Stimulated activated CD8-positive, alpha-beta memory T cell treated with anti-CD3 and anti-CD28 coated beads, Interleukin-12 subunit alpha, Interleukin-12 subunit beta, amount 100 ng/mL, for 1 hour (primary cell): ENCODE data around the gene LHPP.

ENCODE experiments used
- DNase-seq: peaks from one replicate; pipeline ENCODE4 v3.0.0-alpha.2; 2020; ENCODE audit warnings: low read depth

The LHPP gene

DNA sequence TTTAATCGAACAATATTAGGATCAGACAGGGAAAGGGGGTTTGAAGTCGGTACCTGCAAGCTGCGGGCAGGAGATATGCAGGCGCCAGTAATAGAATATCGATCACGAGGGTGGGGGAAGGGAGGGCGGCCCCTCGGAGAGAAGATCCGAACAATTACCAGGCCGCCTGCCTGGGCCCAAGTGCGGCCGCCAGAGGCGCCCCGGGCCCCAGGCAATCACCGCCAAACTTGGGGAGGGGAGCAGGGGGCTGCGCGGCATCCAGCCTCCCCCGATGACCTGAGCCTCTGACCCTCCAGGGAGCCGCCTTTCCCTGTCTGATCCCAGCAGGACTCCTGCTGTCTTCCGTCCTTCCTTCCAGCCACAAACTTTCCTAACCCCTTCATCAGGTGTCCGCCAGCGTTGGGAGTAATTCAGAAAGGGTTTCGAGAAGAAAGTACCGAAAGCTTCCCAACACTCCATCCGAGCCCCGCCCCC, 12.9 kb upstream of the LHPP start:
- no peak for DNase-seq

DNA sequence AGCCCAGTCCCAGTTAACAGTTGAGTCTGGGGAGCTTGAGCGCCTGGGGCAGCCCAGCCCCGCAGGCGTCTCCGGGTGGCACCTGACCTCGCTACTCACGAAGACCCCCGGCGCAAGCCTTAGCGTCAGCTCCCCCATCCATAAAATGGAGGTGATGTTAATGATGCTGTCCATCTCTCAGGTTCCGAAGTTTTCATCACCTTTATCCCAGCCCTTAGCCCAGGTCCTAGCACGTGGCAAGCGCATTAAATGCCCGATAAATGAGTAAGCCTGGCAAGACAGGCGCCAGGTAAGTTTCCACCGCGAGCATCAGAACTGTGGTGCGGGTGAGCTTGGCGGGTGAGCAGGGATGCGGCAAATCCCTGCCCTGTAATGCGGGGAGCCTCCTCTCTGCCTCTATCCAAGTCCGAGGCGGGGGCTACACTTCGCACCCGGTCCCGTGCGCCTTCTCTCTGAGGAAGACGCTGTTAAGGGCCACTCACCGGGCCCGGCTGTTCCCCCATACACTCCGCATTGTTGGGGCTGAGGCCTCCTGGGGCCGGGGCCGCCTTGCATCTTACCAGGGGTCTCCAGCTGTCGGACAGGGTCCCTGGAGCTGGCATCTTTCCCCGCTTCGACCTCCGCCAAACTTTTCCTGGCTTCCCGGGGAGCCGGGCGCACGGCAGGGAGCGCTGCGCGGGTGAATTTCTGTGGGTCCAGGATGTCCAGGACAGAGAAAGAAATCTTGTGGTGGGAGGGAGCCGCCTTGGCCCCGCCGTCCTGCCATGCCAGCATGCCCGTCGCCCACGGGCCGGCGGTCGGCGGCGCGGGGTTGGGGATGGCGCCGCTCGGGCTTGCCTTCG, 12.2 kb upstream of the LHPP start:
- DNase-seq, result no peak

DNA sequence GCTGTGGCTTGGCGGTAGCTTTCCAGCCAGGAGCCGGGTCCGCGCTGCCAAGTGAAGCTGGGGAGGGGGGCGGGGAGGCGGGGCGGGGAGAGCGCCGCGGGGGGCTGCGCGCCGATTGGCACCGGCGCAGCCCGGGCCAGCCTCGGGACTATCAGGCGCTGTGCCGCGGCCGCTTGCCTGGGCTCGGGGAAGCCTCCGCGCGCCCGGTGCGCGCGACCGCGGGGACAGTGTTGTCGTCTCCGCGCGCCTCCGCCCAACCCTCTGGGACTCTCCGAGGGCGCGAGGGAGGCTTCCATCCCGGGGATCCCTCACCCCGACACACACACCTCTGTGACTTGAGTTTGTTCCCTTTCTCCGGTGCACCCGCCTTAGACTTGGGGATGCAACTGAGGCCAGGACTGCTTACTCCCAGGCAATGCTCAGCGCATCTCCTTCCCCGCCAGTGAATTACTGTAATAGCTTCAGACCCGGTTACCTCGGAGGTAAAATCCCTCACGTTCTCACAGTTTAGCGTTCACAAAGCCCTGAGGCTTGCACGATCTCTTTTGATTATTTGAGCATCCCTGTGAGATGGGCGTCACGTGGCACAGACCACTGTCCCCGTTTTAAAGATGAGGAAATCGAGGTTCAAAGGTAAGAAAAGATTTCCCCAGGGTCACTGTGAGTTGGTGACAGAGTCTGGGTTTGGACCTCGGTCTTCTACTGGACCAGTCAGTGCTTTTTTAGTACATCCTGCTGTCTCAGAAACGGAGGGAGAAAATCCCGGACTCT, 11.4 kb upstream of the LHPP start, which contains the start of gene NKX1-2:
TSS of gene NKX1-2 (minus strand) at position 24 of the 771 bp plus-strand sequence. CDS start 92 bp downstream, outside the sequence.
- DNase-seq, result no peak

DNA sequence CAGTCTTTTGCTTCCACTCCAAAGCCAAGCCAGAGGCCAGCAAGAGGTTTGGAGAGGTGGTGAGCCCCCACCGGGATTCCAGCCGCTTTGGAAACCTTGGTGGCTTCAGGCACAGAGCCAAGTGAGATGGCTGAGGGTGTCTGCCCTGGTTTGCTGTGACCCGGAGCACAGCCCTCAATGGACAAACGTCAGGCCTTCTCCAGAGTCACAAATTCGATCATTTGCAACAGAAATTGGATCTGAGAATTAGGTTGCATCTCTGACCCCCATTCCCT, 10.9 kb upstream of the LHPP start:
- no peak for DNase-seq

DNA sequence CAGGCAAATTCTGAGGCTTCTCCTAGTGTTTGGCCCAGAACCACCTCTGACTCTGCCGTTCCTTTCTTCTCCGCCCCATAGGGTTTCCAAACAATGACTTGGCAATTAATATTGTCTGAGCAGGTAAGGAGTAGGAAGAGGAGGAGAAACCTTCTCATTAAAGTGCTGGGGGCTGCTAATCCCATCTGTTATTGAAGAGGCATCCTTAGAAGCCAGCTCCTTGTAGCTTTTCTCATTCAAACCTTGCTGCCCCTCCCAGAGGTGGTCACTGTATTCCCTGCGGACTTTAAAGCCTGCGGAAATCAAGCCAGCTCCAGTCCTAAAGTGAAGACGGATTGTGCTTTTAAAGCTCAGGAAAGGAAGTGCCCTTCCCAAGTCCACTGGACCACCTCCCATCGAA, 10.3 kb upstream of the LHPP start:
- no peak for DNase-seq

DNA sequence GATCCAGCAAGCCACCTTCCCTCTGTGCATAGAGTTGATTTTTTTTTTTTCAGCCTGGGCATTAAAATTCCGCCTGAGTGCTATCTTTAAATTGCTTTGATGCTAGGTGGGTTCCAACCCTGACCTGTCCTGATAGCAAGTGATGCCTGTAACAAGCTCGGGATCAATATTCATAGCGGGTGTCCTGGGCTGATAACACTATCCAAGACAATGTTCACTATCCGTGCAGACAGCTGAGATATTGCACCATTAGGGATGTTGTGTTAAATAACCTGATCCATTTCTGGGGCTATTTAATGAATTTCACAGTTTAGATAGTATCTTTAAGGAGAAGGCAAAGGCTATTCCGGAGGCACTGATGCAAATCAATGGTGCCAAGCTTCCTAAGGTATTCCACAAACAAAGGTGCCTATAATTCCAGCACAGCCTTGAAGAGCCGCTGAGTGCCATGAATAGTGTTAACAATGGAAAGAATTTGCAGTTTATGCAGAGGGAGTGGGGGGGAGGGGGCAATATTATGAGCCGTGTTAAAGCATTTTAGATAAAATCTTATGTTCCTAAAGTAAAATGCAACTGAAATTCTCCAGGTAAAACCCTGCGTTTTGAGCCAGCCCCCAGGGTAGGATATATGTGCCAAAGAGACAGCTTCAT, 7.5 kb upstream of the LHPP start:
- DNase-seq, result no peak

DNA sequence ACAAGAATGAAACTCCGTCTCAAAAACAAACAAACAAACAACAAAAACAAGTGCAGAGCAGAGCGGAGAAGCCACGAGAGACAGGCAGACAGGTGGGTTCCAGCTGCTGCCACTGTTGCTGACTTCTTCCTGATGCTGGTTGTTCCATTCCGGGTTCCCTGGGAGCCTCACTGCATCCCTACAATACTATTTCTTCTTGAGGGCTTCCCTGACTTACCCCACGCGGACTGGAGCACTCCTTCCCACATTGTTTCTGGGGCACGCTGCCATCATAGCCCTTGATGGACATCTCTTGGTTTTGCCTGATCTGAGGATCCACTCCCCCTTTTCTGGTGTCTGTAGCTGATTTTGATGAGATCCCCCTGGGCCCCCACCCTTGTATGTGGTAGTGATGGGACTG, 6.2 kb upstream of the LHPP start:
- DNase-seq, result no peak

DNA sequence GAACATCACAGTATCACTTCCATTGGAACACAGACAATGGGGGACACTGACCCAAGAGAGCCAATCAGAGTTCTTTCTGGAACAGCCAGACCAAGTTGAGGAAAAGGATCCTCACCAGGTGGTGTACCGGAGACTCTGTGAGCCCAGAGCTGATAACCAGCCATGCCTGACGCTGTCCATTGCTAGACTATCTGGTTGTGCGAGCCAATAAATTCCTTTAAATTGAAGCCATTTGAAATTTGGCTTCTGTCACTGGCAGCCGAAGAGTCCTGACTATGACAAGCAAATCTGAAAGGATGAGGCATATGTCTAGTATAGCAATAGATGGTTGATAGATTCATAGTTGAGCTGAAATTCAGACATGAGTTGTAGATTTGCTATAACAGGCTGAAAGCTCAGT, 3.1 kb upstream of the LHPP start:
- DNase-seq, result no peak

DNA sequence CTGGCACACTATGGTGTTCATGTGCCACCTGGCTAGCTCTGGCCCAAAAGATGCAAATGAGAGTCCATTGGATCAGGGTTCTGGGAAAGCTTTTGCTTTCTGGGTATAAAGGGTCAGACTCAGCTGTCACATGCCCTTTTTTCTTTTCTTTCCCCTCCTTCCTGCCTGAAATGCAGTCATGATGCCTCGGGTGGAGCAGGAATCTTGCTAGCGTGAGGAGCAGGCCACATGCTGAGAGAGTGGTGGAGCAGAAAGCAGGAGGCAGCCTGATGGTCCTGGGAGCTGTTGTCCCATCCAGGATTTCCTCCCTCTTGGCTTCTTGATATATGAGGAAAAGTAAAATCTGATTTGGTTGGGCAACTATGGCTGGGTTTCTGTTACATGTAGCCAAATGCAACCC, 2.7 kb upstream of the LHPP start:
- no peak for DNase-seq

DNA sequence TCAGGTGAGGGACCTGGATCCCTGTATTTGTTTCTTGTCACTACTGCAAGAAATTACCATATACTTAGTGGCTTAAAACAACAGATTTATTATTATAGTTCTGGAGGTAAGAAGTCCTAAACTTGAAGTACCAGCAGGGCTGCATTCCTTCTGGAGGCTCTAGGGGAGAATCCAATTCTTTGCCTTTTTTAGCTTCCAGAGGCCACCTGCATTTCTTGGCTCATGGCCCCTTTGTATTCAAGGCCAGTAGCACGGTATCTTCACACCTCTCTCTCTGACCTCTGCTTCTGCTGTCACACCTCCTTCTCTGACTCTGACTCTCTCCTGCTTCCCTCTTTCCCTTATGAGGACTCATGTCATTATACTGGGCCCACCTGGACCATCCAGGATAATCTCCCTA, 2.2 kb upstream of the LHPP start:
- no peak for DNase-seq

DNA sequence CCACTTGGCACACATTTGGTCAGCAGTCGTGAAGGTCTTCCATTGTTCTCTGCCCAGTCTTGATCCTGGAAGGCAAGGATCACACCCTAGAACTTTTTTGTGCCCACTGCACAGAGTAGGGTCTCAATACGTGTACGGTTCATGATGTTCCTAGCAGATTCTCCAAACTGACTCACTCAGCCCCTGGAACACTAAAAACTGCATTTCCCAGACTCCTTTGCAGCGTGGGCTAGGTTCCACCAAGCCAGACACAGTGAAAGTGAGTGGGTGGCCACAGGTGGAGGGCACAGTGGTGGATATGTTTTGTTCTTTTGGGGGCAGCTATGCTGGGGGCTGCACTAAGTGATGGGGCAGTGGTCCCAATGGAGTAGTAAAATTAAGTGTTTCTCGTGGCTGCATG, 1.5 kb upstream of the LHPP start:
- DNase-seq, result no peak

DNA sequence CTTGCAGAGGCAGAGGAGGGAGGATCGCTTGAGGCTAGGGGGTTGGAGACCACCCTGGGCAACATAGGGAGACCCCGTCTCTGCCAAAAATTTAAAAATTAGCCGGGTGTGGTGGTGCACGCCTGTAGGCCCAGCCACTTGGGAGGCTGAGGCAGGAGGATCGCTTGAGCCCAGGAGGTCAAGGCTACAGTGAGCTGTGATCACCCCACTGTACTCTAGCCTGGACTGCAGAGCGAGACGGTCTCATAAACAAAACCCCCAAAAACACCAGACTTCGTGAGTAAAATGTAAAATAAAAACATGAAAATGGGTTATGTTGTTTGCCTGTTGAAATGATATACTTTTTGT, 699 bp downstream of the LHPP start:
- DNase-seq, result no peak

DNA sequence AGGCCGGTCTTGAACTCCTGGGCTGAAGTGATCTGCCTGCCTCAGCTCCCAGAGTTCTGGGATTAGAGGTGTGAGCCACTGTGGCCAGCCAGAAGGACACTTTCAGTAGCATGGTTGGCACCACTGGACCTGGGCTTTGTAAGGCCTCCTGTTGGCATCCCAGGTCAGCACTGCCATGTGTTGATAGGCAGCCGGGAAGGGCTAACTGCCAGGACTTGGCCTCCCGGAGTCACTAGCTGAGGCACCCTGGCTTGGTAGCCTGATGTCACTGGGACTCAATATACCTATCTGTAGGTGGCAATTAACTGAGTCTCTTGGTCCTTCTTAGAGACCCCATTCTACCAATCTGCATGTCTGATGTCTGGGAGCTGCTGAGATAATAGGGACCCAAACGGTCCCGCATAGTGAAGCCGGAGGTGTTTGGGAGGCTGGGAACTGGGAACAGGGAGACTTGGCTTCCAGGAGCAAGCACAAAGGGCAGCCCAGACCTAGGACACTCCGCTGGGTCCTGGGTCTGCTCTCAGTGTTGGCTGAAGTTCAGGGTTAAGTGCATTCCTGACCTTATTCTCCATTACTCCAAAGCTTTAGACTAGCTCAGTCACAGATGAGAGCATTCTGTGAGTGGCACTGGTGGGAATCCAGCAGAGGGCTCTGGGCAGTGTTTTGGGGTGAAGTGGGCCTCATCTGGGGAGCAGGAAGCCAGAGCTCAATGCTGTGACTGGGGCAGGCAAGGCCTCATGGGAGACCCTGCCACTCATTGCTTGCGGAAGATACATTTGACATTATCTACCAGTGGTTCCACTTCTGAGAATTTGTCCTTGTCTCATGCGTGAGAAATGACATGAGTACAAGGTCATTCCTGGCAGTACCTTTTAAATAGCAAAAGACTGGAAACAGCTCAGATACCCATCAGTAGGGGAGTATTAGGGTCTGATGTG, 2.7 kb downstream of the LHPP start:
- DNase-seq, result no peak

DNA sequence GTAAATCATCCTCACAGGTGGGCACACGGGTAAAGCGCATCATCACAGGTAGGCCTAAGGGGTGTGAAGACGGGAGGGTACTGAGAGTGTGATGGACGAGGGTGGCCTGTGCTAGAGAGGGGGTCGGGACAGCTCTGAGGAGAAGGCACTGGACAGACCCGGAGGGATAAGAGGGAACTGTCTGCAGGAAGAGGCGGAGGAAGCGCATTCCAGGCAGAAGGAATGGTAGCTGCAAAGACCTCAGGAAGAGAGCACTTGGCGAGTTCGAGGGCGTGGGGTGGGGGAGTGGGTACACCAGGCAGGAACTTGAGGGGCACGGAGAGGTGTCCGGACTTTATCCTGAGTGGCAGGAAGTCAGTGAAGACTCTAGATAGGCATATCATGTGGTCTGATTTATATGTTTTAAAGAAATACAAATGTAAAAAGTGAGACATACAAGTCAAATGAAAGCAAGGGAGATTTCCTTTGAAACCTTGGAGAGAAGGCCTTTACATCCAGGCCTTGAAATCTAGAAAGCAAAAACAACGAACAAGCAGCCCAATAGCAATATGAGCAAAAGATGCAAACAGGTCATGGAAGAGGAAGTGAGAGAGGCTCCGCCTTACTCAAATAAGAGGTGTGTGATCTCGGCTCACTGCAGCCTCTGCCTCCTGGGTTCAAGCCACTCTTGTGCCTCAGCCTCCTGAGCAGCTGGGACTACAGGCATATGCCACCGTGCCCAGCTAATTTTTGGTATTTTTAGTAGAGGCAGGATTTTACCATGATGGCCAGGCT, 3.6 kb downstream of the LHPP start:
- no peak for DNase-seq

DNA sequence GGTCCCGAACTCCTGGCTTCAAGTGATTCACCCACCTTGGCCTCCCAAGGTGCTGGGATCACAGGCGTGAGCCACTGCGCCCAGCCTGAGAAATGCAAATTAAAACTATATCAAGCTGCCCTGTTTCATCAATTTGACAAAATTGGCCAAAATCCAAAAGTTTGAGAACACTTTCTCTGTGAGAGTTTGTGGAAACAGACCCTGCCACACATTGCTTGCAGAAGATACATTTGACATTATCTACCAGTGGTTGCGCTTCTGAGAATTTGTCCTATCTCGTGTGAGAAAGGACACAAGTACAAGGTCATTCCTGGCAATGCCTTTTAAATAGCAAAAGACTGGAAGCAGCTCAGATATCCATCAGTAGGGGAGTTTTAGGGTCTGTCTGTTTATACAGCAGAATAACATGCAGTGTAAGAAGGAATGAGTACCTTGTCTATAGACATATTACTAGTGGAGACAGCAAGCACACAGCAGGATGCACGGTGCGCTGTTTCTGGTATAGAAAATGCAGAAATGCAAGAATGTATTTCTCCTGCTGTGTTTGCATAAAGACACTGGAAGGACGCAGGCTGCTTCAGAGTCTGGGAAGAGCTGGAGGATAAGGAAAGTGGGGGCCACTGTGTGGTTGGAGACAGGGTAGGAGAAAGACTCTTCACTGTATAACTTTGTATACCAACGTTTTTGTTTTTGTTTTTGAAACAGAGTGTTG, 4.3 kb downstream of the LHPP start:
- DNase-seq, result no peak

DNA sequence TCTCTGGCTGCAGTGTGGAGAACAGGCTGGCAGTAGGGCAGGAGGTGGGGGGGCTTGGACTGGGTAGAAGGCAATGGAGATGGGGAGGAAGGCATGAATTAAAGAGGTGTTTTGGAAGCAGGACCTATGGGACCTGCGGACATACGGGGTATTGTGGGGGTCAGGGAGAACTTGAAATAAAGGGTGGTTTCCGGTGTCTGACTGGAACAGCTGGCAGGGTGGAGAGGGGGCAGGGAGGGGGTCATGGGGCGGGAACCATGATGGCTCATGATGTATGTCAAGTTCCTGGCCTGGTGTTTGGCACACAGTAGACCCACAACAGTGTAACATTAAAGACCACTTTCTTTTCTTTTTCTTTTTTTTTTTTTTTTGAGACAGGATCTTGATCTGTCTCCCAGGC, 5.5 kb downstream of the LHPP start:
- DNase-seq, result no peak

DNA sequence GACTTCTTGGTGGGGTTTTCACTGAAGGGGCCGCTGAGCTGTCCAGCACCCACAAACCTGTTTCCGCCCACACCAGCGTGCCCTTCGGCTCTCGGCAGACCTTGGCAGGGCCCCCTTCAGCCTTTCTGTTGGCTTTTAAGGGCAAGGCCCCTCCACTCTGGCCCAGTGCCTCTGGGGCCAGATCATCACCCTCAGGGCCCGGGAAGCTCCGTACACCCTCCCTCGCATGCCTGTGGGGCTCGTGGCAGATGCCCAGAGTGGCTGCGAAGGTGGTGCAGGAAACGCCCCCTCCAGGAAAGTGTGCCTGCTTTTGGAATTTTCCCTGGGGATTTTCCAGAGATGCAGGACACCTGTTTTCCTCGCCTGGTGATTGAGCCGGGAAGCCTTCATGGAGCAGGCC, 7.0 kb downstream of the LHPP start:
- DNase-seq, result no peak

DNA sequence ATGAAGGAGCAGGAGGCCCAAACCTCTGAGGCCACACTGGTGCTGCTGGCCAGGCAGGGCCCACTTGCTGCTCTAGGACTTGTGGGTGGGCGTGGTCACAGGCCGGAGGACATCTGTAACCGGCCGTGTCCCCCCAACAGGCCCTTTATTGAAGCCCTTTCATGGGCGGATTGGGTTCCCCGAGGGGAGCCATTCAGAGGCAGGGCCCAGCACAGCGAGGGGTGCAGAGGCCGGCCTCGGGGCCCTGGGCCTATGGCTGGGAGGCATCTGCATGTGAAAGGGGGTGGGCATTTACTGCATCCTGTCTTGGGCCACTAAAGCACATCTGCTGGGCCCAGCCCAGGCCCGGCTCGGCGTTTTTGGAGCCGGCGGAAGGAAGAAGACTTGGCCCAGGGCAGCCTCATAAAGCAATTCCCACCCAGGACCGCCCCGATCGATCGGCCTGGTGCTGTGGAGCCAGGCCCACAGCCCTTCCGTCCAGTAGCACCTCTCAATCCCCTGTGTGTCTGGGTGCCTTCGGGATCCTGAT, 8.4 kb downstream of the LHPP start:
- no peak for DNase-seq

DNA sequence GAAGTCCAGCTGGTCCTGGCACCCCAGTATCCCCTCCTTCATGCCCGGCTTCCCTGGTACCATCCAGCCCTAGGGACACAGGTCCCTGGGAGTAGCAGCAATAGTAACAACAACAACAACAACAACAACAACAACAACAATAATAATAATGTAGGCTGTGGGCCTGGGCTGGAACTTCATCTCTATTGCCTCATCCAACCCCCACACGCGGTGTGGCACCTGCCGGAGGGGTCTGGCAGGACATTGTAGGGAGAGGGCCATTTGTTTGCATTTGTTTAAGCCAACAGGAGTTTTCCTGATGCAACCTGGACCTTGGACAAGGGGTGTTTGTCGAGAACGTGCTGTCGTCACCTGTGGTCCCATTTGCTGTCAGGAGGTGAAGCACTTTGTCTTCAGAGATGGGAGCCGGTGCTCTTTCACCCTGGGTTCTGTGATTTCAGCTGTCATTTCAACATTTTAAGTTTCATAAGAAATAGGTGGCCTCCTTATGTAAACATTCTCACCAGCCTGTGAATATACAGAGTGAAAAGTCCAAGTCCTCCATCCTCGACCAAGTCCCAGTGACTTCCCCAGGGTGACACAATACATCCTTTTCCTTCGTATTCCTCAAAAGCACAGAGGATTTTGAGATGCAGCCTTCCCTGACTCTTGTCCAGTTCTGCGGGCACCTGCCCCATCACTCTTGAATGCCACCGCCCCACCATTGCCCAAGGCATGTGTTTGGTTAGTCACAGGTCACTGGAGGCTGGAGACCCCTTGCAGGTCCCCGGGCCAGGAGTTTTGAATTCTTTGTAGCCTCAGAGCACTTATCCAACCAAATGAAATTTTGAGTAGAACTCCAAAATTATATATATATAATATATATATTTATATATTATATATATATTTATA, 9.2 kb downstream of the LHPP start:
- DNase-seq, result no peak
